Measurements from ENCODE around the gene DOCK3.

- TF ChIP-seq, protein P1, sequence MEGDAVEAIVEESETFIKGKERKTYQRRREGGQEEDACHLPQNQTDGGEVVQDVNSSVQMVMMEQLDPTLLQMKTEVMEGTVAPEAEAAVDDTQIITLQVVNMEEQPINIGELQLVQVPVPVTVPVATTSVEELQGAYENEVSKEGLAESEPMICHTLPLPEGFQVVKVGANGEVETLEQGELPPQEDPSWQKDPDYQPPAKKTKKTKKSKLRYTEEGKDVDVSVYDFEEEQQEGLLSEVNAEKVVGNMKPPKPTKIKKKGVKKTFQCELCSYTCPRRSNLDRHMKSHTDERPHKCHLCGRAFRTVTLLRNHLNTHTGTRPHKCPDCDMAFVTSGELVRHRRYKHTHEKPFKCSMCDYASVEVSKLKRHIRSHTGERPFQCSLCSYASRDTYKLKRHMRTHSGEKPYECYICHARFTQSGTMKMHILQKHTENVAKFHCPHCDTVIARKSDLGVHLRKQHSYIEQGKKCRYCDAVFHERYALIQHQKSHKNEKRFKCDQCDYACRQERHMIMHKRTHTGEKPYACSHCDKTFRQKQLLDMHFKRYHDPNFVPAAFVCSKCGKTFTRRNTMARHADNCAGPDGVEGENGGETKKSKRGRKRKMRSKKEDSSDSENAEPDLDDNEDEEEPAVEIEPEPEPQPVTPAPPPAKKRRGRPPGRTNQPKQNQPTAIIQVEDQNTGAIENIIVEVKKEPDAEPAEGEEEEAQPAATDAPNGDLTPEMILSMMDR (IDR thresholded peaks at IDR 0.05): no peak
- no peak for TF ChIP-seq POLR2A (IDR thresholded peaks at IDR 0.05)
These were observed 620.9 kb downstream of the DOCK3 start for GRCh38 chr3:51295625-51296024.

All from vagina (tissue), 2 donors.